Muscle of back (tissue), 11 donors: ENCODE results near the gene DOCK3. TPM values are rescaled to one million over a fixed set of nuclear protein-coding genes. Genes with fewer than 3 reads are reported as not detected.
"Not testable (repeated sequence)": the region's sequence is repeated elsewhere in the genome, so short reads cannot be mapped to it uniquely, and the experiment has no call there.

Experiments
- DNase-seq, 3 donors: peaks; one replicate each; pipeline versions ENCODE4 v3.0.0 to v3.0.0-alpha.2; 2013
- polyA plus RNA-seq, 10 donors: library from polyadenylated mRNA; unstranded; fragments of 120-200 nt; gene quantifications; one replicate each; pipeline ENCODE4 v1.2.1, GENCODE V29; 2013; ENCODE audit not compliant: insufficient read length in 10 of 10

DOCK3 gene
- polyA plus RNA-seq, 10 donors, result 0.07 to 0.76 (median 0.22) TPM

DNA sequence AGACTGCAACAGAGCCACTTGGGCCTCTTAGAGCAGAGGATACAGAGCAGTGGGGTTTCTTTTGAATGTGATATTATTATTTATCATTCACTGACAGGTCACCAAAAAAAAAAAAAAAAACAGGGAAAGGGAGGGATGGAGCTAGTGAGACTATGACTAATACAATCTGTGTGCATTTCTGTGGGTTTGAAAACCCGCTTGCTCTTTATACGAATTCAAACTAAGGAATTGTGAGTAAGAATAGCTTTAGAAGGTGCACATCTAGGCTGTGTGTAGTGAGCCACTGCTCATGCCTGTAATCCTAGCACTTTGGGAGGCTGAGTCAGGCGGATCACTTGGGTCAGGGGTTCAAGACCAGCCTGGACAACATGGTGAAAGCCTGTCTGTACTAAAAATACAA, 523.8 kb downstream of the DOCK3 start:
- no peak for DNase-seq

DNA sequence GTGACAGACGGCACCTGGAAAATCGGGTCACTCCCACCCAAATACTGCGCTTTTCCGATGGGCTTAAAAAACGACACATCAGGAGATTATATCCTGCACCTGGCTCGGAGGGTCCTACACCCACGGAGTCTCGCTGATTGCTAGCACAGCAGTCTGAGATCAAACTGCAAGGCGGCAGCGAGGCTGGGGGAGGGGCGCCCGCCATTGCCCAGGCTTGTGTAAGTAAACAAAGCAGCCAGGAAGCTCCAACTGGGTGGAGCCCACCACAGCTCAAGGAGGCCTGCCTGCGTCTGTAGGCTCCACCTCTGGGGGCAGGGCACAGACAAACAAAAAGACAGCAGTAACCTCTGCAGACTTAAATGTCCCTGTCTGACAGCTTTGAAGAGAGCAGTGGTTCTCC, 524.6 kb downstream of the DOCK3 start:
- not testable (repeated sequence) for DNase-seq

DNA sequence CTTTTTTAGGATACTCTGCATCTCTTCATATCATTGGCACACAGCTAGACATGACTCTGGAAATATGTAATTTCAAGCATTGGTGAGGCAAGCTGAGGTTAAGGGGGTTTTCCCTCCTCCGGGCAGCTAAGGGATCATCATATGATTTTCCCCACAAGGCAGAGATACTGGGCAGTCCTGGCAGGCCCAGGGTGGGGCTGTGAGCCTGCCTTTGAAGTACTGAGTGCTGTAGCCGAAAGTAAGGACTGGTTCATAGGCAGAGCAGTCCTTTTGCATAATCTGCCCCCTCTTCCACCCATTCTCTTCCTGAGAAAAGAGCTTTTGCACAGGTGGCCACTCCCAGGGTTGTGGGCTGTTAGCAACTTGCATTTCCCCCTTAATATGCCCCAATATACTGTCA, 541.6 kb downstream of the DOCK3 start:
- no peak for DNase-seq

DNA sequence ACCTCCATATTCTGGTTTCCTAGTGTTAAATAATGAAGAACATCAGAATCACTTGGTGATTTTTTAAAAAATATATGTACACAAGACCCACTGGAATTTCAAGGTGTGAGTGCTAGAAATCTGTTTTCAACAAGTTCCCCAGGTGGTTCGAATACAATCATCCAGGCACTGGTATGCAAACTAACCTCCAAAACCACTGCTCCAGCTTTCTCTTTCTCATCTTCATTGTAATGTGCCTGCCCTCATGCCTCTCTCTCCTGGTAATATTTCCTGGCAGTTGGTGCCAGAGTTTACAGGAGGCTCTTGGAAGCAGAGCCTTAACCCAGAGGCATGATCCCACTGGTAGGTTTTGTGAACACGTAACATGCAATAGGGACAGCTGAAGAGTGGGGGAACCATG, 547.2 kb downstream of the DOCK3 start:
- no peak for DNase-seq

DNA sequence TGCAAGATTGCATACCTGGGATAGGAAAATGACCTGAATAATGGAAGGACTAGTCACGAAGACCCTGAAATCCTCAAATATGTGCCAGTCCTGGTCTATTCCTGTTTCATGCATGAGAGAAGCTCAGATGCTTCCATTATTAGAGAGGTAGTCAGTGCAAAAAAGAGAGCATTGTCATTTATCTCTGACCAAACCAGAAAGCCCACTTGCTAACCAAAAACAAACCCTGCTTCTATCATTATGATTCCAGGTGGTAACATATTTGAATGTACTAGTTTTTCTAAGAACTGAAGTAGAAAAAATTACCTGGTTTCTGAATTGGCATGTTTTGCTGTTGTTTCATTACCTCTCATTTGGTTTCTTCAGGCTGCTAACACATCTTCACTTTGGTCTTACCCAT, 549.6 kb downstream of the DOCK3 start:
- DNase-seq, result no peak

DNA sequence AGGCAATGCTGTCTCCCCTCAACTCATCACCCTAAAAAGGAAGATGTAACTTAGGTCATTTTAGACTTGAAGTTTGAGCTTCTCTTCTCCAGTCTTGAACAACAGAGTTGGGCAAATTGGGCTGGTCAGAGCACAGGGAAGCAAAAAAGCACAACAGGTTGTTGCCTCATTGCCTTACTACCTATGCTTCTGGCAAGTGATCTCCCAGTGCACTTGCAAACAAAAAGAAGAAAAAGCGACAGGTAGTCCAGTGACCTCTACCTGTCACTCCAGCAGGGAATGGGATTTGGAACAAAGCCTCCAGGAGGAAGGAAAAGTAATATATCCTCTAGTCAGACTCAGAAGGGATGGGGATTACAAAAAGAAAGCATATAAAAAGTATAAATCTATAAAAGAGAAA, 550.1 kb downstream of the DOCK3 start:
- no peak for DNase-seq

DNA sequence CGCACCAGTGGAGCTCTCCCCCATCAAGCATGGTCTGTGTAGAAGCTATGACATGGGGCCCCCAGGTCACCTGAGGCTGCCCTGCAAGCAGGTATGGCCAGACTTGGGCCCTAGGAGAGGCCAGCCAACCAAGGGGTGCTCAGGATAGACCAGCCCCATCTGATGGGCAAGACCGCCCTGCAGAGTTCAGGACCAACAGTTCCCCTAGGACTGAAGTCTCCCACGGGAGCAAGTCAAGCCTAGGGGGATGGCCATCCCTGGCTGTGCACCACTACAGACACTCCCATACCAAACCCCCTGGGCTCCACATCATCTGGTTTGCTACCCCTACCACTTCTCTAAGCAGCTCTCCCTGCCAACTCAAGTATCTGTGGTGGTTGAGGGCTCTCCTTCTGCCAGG, 568.2 kb downstream of the DOCK3 start:
- no peak for DNase-seq

DNA sequence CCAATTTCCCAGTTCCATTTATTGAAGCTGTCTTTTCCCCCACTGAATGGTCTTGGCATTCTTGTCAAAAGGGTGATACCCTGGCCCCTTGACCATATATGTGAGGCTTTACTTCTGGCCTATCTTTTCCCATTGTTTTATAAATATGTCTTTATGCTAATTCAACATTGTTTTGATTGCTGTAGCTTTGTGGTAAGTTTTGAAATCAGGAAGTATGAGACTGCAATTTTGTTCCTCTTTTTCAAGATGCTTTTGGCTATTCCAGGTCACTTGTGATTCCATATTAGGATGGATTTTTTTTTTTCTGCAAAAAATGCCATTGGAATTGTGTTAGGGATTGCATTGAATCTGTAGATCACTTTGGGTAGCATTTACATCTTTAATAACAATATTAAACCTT, 569.2 kb downstream of the DOCK3 start:
- no peak for DNase-seq

DNA sequence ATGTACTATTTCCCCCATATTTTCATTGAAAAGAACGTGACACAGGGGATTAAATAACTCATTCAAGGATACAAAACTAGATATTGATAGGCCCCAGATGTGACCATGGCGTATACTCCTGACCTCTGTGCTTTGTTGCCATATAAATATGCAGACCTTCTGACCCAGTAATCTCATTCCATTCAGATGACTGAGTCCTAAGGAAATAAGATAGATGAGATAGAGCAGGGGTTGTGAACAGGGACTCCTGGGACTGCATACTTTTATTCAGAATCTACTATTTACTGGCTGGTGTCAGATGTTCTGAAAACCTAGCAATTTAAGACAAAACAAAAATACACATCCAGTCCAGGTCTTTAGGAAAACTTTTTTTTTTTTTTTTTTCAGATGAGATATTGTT, 571.1 kb downstream of the DOCK3 start:
- DNase-seq, result peak in 1 of 3 donors; percentile 5

DNA sequence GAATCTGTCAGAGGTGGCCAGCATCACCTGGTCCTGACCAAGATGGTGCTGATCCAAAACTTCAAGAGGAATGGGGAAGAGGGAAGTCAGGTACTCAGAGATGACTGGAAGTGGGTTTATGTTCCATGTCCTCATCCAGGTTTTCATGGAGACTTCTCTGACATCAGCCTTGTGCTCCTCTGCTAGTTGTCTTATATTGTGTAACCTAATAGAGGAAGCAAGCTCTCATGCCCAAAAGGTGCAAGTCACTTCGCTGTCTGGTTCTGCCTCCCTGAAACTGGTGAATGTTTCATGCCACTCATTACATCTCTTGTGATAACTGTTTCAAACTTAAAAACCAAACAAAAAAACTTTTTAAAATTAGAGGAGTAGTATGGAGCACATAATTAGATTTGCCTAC, 583.1 kb downstream of the DOCK3 start:
- no peak for DNase-seq

DNA sequence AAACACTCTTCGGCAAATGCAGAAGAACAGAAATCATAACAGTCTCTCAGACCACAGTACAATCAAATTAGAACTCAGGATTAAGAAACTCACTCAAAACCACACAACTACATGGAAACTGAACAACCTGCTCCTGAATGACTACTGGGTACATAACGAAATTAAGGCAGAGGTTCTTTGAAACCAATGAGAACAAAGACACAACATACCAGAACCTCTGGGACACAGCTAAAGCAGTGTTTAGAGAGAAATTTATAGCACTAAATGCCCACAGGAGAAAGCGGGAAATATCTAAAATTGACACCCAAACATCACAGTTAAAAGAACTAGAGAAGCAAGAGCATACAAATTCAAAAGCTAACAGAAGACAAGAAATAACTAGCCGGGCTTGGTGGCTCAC, 589.4 kb downstream of the DOCK3 start:
- DNase-seq, result not testable (repeated sequence)

DNA sequence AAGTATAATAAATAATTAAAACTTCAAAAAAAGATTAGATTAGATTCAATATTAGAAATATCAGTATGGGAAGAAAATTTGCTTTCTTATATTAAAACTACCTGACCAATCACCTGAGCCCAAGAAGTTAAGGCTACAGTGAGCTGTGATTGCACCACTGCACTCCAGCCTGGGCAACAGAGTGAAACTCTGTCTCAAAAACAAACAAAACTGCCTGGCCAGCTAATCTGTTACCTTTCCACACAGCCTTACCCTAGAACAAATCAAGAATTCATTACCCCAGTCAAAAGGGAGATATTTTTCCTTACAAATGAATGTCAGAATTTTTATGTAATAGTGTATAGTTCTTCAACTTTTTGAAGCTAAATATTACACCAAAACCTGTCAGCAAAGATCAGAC, 593.4 kb downstream of the DOCK3 start:
- DNase-seq, result no peak

DNA sequence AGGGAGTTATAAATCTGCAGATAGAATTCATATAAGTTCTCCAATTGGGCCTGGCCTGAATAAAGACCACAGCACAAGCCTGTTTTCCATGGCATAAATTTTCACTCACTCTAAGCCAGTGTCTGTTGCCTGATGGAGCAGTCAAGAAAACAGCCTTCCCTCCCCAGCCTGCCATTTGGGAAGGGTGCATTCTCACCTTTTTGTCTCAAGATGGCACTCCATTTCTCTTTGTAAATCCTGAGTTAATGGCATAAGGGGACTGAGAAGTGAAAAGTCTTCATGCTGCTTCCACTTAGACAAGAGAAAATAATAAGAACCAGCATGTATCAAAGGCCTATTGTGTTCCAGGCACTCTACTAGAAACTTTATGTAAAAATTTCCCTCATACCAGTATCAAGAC, 594.7 kb downstream of the DOCK3 start:
- DNase-seq, result no peak

DNA sequence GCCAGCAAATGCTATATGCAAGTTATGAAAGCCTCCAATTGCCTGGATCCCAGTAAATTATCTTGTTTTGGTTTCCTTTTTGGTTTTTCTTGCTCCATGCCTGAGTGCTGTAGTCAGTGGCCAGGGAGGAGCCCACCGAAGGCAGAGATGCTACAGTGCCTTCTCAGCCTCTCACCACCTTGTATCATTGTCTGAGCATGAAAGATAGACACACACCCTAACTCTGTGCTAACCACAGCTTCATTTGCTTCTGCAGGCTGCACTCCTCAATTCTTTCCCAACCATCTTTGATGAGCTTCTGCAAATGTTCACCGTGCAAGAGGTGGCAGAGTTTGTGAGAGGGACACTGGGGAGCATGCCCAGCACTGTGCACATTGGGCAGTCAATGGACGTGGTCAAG, 595.8 kb downstream of the DOCK3 start:
- DNase-seq, result no peak

DNA sequence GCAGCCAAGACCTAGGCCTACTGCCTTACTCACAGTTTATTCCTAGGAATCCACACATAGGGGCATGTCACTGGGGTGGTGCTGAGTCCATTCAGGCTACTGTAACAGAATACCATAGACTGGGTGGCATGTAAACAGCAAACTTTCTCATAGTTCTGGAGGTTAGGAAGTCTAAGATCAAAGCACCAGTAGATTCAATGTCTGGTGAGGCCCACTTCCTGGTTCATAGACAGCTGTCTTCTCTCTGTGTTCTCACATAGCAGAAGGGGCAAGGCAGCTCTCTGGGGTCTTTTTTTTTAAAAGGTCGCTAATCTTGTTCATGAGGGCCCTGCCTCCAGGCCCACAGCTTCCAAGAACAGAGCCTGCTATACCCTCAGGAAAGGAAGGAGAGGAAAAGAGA, 596.4 kb downstream of the DOCK3 start:
- no peak for DNase-seq

DNA sequence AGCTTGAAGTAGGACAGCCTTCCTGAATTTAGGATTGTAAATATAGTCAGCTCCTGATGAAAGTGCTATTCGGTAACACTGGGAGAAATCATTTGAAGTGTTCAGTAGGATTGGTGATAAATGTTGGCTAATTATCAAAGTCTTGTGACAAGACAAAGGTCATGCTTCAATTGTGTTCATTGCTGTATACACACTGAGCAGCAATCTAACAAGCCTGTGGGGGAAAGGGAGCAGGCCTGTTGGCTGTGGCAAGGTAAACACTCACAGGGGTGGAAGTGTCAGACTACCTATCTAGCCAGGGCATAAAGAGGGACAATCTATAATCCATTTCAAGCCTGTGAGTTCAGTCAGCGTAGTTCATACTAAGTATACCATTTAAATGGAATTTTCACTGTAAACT, 599.3 kb downstream of the DOCK3 start:
- DNase-seq, result no peak

DNA sequence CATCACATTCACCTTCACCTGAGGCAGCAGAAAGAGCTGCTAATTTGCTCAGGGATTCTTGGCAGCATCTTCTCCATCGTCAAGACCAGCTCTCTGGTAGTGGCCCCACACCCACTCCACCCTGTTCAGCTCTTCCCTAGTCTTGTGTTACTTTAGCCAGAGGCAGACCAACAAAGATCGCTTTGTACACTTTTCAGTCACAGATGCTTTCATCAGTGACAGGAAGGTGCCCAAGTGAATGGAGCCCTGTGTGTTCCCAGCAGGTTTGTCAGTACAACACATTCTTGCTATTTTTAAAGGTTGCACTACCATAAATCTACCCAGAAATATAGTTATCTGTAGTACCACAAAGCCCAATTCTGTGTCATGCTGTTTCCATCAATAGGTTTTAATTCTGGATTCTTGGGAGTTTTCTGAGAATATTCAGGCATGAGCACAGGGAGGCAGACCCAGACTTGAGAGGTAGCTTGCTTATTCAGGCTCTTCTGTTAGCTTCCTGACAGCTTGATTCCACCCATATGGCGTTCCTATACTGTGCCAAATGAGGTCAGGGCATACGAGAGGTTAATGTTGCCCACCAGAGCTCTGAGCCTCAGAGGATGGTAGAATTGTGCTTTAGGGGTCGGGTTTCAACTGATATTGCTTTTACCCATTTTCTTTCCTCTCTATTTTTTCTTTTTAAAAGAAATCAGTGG, 600.5 kb downstream of the DOCK3 start:
- DNase-seq, result no peak

DNA sequence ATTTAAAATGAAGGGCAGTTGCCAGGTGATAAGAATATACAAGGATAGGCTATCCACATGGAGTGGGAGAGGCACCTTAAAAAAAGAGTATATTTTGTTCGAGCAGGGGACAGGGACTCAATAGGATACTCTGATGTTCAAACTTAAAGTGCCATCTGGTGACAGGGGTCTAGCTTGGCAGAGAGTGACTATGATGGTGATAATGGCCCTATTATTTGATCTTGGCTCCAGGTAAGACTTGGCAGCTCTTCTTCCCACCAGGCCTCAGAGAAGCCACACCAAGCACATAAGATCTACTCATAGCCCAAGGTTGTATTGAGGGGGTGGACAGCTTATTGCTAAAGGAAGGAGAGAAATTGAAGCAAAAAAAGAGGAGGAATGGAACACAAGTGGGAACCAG, 601.3 kb downstream of the DOCK3 start:
- DNase-seq, result no peak

DNA sequence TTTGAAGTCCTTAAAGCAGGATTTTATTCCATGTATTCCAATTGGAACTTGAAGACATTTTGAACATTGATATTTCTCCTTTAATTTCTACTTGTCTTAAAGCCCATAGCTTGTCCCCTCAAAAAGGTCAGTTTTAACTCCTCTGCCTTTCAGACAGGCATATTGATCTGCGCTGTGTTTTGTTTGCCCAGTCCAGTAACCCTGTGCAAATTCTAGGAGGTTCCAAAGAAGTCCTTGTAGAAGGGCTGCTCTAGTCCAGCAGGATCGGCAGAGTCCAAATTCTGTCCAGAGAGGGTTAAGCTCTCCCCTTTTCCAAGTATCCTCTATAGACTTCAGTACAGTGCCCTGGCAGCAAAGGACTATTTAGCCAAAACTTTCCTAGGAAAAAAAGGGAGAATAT, 604.7 kb downstream of the DOCK3 start:
- DNase-seq, result no peak

DNA sequence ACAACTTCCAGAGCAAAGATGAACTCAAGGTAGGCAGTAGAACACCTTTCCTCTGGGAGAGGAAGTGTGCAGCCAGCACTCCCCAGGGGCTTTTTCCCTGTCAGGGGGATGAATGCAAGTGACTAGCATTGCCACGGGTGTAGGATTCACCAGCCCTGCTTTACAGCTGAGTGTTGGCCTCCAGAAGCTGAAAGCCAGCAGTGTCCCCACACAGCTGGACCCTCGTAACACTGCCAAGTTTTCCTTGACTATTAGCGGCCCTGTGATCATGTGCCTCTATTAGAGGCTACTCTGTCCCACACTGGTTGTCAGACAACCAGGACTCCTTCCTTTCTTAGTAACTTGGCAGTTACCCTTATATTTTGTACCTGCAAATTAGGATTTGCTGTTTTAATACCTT, 605.4 kb downstream of the DOCK3 start:
- DNase-seq, result peak in 2 of 3 donors; percentile 4 to 26

DNA sequence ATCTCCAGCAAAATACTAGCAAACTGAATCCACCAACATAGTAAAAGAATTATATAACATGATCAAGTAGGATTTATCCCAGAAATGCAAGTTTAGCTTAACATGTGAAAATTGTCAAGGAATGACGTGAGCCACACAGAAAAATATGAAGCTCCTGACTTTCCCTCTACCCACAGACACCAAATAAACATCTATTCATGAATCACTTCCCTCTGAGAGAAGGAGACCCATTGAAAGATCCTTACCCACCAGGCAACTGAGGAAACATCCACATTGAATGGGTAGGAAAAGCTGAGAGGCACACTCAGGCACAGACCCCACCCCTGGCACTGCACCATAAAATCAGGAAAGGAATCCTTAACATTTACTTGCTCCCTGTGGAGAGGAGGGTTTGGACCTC, 608.2 kb downstream of the DOCK3 start:
- no peak for DNase-seq

DNA sequence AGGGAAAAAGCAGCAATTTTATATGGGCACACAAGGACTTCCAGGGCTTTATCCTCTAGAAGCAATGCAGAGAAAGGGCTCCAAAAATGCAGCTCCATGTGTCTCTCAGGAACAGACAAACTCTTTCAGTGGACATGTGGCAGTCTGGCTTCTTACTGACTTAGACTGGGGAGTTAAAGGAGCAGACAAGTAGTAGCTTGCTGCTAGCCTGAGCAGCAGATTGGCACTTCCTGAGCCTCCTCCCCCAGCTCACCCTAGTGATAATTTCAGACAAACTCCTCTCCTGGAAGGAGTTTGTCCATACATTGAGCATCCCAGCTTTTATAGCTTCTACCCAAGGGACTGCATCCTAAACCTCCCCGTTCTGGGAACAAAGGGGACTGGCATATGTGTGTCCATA, 608.7 kb downstream of the DOCK3 start:
- DNase-seq, result no peak

DNA sequence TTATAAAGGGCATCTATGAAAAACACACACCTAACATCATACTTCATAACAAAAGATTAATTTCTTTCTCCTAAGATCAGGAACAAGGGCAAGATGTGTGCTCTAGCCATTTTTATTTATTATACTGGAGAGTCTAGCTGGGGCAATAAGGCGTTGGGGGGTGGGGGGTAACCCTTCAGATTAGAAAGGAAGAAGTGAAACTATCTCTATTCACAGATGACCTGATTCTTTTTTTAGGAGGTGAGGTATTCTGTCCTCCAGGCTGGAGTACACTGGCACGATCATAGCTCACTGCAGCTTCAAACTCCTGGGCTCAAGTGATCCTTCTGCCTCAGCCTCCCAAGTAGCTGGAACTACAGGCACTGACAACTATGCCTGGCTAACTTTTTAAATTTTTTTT, 620.9 kb downstream of the DOCK3 start:
- DNase-seq, result no peak

DNA sequence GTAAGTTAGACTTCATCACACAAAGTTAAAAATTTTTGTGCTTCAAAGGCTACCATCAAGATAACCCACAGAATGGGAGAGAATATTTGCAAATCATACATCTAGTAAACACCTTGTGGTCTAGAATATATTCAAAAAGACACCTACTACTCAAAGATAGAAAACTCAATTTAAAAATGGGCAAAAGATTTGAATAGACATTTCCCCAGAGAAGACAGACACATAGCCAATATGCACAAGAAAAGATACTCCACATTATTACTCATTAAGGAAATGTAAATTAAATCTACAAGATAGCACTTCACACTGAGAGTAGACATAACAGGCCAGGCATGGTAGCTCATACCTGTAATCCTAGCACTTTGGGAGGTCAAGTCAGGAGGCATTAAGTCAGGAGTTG, 622.6 kb downstream of the DOCK3 start:
- DNase-seq, result no peak

DNA sequence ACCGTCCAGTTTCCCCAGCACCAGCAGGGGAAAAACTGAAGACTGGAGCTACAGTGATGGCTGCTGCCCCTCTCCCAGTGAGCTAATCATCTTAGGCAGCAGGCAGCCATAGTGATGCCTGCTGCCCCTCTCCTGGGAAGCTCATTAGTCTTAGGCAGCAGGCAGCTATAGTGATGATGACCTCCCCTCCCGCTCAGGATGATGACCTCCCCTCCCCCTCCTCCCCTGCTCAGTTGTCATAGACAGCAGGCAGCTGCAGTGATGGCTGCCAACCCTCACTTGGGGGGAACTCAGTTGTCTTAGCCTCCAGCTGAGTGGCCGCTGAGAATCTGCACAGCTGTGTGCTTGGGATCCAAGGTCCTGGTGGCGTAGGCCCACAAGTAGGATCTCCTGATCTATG, 629.5 kb downstream of the DOCK3 start:
- DNase-seq, result no peak
